ENCODE data around the gene CBLC. TPM values are rescaled to one million over a fixed set of nuclear protein-coding genes. Genes with fewer than 3 reads are reported as not detected.

CBLC gene
- total RNA-seq, 4 donors from 2014 or later: 84.2 to 197 (median 132) TPM

- TF ChIP-seq POLR2A (IDR thresholded peaks at IDR 0.05) (peak; percentile 38 to 57), CTCF (IDR thresholded peaks at IDR 0.05) (no peak)
- H3K36me3 ChIP-seq: peaks cover 0 to 14% (median 0%) of the 10 kb centered on the region in 3 donors
- H3K4me1 ChIP-seq: peaks cover 8 to 69% (median 25%) of the 10 kb centered on the region in 4 donors
- H3K27ac ChIP-seq: peak overlapping the region; percentile 80 to 99 (median 94)
- no peaks in the 10 kb centered on the region for H3K27me3 ChIP-seq
- H3K9me3 ChIP-seq: no peaks in the 10 kb centered on the region
- DNase-seq: peak in 2 of 3 donors; percentile 82 to 87
- peak overlapping the region; percentile 66 to 82 (median 75) for H3K4me3 ChIP-seq
Observed at GRCh38 chr19:44747739-44748425, 29.8 kb upstream of the CBLC start.

- Histone ChIP-seq H3K27me3 (no peaks in the 10 kb centered on the region), H3K9me3 (no peaks in the 10 kb centered on the region), H3K4me3 (peak within 1 kb of the TSS; percentile 66 to 82 (median 75)), H3K27ac (peak within 1 kb of the TSS; percentile 80 to 99 (median 94)), H3K36me3 (peaks cover 0 to 14% (median 0%) of the 10 kb centered on the region in 3 donors), H3K4me1 (peaks cover 6 to 68% (median 28%) of the 10 kb centered on the region in 4 donors)
- peak; percentile 72 to 91 (median 90) for DNase-seq
- peak in 1 of 6 experiments; percentile 9 for TF ChIP-seq CTCF (IDR thresholded peaks at IDR 0.05)
- peak; percentile 52 to 72 for TF ChIP-seq POLR2A (IDR thresholded peaks at IDR 0.05)
Observed at GRCh38 chr19:44748426-44749254, 29.1 kb upstream of the CBLC start, which contains the start of gene BCL3. BCL3 (plus strand) TSS chr19:44748708; CDS start chr19:44748791, 83 bp downstream.

- Histone ChIP-seq H3K4me1 (peaks cover 6 to 61% (median 28%) of the 10 kb centered on the region in 4 donors), H3K9me3 (no peaks in the 10 kb centered on the region), H3K36me3 (peaks cover 0 to 14% (median 0%) of the 10 kb centered on the region in 3 donors), H3K27me3 (no peaks in the 10 kb centered on the region), H3K4me3 (peak overlapping the region; percentile 66 to 82 (median 75)), H3K27ac (peak overlapping the region; percentile 80 to 99 (median 94))
- TF ChIP-seq POLR2A (IDR thresholded peaks at IDR 0.05) (no peak), CTCF (IDR thresholded peaks at IDR 0.05) (no peak)
- peak in 1 of 3 donors; percentile 45 for DNase-seq
Observed at GRCh38 chr19:44749292-44749691, 28.4 kb upstream of the CBLC start.

- peaks cover 10 to 62% (median 29%) of the 10 kb centered on the region in 4 donors for H3K4me1 ChIP-seq
- peak in 1 of 3 donors; percentile 47 for DNase-seq
- no peak for TF ChIP-seq POLR2A (IDR thresholded peaks at IDR 0.05)
- TF ChIP-seq CTCF (IDR thresholded peaks at IDR 0.05): no peak
- H3K4me3 ChIP-seq: peak overlapping the region in 3 of 4 donors; percentile 66 to 82 (median 75)
- peaks cover 0 to 15% (median 0%) of the 10 kb centered on the region in 3 donors for H3K36me3 ChIP-seq
- no peaks in the 10 kb centered on the region for H3K9me3 ChIP-seq
- H3K27ac ChIP-seq: peak overlapping the region; percentile 80 to 99 (median 94)
- H3K27me3 ChIP-seq: no peaks in the 10 kb centered on the region
Observed at GRCh38 chr19:44749994-44750393, 27.7 kb upstream of the CBLC start.

GRCh38 chr19:44752123-44752815, 25.4 kb upstream of the CBLC start:
- peak overlapping the region; percentile 80 to 95 (median 90) for H3K27ac ChIP-seq
- DNase-seq: no peak
- H3K4me3 ChIP-seq: peak overlapping the region in 3 of 4 donors; percentile 50 to 55 (median 51)
- peaks cover 0 to 35% (median 0%) of the 10 kb centered on the region in 3 donors for H3K36me3 ChIP-seq
- no peak for TF ChIP-seq POLR2A (IDR thresholded peaks at IDR 0.05)
- TF ChIP-seq CTCF (IDR thresholded peaks at IDR 0.05): no peak
- no peaks in the 10 kb centered on the region for H3K27me3 ChIP-seq
- H3K9me3 ChIP-seq: no peaks in the 10 kb centered on the region
- peaks cover 15 to 64% (median 30%) of the 10 kb centered on the region in 4 donors for H3K4me1 ChIP-seq
